Stimulated activated CD8-positive, alpha-beta memory T cell treated with anti-CD3 and anti-CD28 coated beads, Interleukin-7, amount 100 ng/mL, for 48 hours (primary cell): ENCODE results near the gene TSSK6.
A peak's percentile ranks its signal among the peaks of the same experiment; 100 is the strongest.

ENCODE experiments used
- DNase-seq, 2 donors: peaks; one replicate each; pipeline ENCODE4 v3.0.0-alpha.2; 2020; ENCODE audit warnings: low read depth in 1 of 2; ENCODE audit errors: extremely low read depth in 1 of 2

TSSK6 gene

GRCh38 chr19:19507354-19507753 is 8.0 kb downstream of the TSSK6 start:
- DNase-seq, result no peak

DNA sequence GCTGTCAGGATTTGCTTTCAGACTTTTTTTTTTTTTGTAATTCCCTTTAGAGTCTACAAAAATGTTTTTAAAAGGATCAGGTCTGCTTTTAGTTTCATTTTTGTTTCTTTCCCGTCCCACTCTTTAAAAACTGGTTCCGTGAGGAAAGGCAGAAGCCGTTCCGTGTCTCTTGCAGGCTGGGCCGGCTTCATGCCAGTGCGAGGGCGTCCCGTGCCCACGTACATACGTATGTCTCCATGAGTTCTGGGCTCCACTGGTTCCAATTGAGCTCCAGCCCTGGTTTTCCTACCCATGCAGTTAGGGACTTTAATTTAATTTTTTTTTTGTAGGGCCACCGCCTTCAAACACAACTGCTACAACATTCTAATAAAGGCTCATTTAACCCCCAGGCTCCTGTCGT is 8.8 kb downstream of the TSSK6 start:
- DNase-seq, result no peak

DNA sequence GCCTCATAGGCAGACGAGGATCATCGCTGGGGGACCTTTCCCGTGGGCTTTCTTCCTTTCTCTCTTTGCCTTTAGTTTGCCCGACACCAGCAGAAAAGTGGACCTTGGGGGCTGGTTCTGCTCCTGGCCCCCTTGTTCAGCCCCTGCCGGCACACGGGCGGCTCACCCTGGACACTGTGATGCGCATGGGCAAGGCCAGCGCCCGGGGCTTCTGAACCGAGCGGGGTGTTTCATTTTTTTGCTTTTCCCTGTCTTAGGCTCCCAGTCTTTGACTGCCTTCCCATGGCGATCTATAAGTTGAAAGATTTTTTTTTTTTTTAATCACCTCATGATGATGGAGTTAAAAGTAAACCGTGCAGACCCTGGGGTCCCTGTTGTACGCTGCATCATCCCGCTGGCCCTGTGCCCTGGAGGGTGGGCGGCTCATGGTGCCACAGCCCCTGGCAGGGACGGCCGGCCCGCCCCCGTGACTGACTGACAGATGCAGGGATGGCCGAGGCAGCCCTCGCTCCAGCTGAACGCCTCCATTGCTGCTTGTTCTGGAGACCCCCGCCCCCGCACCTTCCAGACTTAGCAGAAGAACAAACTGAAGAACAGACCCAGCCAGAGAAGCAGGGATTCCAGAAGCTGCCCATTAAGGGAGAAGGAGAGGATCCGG is 9.6 kb downstream of the TSSK6 start:
- DNase-seq, result no peak

DNA sequence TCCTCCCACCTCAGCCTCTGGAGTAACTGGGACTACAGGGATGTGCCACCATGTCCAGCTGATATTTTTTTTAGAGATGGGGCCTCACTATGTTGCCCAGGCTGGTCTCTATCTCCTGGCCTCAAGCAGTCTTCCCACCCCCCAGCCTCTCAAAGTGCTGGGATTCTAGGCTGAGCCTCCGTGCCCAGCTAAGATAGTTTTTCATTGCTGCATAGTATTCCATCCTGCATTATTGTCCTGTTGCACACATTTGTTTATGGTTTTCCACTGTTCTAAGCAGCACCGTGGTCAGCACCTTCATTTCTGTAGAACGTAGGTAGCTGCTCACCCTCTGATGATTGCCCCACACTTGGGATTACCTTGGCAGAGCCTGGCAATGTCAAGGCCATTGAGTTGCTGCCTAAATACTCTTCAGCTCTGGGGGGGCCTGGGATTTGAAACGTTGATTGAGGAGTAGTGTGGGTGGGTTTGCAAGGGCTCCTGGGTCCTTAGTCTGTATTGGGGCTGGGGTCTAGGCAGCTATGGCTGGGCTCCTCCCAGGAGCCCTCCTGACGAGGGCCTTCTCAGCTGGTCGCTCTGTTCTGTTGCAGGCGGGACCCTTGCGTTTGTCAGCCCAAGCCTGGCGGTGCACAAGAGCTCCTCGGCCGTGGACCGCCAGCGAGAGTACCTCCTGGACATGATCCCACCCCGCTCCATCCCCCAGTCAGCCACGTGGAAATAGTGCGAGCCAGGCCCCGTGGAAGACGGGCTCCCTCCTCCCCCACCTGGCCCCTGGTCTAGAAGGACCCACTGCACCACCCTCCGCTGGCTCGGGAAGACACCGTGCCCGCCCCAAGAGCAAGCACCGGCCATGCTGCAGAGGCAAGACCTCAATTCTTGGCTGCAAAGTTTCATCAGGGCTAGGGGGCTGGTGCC is 10.3 kb downstream of the TSSK6 start:
- DNase-seq, result no peak

DNA sequence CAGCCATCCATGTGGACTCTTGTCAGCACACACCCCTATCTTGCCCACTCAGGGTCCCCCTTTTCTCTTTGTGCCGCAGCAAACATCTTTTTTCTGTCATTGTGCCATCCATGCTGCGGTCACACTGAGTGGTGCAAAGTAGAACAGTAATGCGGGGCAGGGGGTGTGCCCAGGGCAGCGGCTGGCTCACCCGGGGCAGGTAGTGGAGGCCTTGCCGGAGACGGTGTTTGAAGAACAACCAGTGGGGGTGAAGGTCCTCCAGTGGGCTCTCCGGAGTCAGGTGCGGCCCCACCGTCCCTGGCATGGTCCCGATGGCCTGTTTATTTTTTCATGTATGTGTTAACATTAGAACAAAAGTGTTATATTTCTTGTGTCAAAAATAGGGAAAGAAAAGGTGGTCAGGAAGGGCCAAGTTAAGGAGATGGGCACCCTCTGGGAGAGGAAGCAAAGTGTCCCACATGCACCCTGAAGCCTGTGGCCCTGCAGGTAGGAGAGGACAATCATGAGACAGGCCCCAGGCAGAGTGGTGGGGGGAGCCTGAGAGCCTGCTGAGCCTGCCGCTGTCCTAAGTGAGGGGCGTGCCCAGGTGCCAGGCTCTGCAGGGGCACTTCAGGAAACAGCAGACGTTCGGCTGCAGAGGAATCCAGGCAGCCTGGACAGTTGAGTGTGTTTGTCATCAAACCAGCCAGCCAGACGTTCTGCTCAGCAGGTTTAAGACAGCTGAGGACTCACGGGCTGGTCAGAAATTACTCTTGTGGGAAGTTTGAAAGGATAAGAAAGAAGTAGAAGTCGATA is 12.3 kb downstream of the TSSK6 start:
- DNase-seq, result no peak

DNA sequence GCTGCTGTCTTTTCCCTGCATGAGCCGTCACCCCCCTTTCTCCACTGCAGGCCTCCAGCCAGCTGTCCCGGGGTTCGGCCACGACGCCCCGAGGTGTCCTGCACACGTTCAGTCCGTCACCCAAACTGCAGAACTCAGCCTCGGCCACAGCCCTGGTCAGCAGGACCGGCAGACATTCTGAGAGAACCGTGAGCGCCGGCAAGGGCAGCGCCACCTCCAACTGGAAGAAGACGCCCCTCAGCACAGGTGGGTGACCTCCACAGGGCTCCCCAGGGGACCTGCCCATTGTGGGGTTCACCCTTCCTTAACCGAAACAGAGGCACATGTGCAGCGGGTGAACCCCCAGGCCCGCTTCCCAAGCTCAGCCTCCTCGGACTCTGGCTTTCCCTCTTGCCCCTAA is 13.1 kb downstream of the TSSK6 start:
- DNase-seq, result no peak

DNA sequence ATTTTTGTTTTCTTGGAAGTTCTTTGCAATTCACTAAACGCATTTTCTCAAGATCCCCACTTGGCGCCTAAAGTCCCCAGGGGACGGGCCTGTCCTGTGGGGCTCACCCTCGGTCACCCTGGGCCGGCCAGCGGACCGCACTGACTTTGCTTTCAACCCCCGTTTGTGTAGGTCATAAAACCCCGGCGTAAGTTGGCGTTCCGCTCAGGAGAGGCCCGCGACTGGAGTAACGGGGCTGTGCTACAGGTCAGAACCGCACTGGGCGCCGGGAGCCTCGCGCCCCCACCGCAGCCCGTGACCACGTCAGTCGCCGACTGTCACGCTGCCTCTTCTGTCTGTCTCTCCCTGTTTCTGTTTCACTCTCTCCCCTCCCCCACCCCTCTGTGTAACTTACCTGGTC is 13.6 kb downstream of the TSSK6 start:
- no peak for DNase-seq

DNA sequence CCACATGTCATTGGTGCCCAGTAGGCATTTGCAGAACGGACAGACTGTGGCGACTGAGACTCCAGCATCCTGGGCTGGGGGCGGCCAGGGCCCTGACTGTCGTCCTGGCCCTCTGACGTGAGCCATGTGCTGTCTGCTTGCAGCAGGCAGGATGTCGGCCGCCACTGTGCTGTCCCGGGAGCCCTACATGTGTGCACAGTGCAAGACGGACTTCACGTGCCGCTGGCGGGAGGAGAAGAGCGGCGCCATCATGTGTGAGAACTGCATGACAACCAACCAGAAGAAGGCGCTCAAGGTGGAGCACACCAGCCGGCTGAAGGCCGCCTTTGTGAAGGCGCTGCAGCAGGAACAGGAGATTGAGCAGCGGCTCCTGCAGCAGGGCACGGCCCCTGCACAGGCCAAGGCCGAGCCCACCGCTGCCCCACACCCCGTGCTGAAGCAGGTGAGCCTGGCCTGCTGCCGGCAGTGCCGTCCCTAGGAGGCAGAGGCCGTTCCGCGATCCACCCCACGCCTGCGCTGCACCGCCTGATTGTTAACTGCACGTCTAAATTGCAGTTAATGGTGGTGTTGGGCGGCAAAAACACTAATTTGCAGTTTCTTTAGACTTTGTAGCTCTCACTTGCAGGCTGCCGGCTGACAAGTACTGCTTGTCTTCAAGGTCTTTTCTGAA is 14.2 kb downstream of the TSSK6 start:
- no peak for DNase-seq

DNA sequence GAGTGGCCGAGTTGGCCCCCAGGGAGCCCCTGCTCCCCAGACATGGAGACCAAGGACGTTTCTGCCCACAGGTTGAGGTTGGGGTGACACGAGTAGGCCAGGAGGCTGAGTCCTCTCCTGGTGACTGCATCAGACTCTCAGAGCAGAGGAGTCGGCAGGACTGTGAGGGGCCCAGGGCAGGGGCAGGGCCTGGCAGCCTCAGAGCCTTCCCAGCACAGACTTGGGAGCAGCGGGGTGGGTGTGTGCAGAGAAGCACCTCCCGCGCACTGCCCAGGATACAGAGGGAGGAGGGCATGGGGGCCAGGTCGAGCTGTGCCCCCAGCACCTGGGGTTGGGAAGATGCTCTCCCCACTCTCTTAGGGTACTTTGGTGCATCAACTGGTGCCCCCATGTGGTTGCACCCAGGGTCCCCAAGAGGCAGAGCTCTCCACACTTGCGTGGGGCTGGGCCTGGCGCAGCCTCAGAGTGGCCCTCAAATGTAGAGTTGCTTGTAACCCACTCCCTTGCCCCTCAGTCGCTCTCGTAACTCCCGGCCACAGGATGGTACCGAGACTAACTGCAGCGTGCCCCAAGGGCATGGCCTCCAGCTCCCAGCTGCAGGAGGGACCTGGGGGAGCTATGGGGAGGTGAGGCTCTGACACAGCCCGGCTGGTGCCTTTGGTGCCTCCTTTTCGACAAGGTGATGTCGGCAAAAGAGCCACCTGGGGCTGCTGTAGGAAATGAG is 15.9 kb downstream of the TSSK6 start:
- DNase-seq, result no peak

DNA sequence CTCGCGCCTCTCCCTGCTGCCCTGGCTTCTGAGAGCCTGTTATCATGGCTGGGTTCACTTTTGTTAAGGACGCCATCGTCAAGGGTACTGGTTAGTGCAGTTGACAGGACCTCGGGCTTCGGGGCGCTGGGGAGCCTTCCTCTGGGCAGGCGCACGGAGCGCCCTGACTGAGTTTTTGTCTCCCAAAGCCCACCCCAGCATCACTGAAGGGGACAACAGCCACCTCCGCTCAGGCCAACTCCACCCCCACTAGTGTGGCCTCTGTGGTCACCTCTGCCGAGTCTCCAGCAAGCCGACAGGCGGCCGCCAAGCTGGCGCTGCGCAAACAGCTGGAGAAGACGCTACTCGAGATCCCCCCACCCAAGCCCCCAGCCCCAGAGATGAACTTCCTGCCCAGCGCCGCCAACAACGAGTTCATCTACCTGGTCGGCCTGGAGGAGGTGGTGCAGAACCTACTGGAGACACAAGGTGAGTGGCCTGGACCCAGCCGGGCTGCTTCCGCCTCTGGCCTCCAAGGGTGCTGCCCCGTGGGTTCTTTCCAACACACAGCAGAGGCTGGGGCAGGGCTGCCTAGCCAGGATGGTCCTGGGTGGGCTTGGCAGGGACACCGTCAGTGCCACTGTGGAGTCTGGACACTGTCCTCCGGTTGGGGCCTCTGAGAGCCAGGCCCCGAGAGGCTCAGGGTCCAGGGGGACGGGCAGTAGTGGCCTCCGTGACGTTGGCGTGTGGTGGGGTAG is 16.9 kb downstream of the TSSK6 start:
- no peak for DNase-seq

DNA sequence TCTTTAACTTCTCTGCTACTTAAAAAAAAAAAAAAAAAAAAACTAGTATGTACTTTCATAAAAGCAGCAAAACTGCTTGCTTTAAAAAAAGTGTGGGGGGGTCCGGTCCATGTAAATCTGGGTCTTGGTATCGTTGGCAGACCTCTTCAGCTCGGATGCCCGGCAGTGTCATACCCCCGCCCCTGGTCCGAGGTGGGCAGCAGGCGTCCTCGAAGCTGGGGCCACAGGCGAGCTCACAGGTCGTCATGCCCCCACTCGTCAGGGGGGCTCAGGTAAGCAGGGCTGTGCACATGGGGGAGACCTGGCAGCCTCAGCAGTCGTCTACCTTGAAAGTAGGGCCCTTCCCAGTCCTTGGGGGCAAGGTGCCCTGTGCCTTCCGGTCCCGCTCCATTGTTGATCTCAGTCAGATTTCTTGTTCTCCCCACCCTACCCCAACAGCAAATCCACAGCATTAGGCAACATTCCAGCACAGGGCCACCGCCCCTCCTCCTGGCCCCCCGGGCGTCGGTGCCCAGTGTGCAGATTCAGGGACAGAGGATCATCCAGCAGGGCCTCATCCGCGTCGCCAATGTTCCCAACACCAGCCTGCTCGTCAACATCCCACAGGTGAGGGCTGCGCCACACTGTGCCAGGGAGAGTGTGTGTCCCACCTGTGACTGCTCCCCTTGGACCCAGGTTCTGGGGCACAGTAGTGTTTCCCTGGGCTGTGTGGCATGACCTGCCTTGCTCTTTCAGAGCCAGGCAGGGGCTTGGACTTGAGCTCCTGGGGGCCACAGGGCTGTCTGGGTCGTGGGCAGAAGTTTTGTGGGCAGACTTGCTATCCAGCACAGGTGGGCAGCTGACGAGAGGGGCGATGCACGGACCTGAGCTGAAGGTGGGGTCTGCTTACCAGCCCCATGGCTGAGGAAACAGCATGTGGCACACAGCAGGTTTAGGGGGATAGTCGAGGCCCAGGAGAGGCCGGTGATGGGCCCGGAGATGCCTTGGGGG is 19.4 kb downstream of the TSSK6 start:
- DNase-seq, result no peak

GRCh38 chr19:19493841-19494546 is 21.4 kb downstream of the TSSK6 start:
- DNase-seq, result no peak

- no peak for DNase-seq
Measured at GRCh38 chr19:19492026-19492610, 23.2 kb downstream of the TSSK6 start.

DNA sequence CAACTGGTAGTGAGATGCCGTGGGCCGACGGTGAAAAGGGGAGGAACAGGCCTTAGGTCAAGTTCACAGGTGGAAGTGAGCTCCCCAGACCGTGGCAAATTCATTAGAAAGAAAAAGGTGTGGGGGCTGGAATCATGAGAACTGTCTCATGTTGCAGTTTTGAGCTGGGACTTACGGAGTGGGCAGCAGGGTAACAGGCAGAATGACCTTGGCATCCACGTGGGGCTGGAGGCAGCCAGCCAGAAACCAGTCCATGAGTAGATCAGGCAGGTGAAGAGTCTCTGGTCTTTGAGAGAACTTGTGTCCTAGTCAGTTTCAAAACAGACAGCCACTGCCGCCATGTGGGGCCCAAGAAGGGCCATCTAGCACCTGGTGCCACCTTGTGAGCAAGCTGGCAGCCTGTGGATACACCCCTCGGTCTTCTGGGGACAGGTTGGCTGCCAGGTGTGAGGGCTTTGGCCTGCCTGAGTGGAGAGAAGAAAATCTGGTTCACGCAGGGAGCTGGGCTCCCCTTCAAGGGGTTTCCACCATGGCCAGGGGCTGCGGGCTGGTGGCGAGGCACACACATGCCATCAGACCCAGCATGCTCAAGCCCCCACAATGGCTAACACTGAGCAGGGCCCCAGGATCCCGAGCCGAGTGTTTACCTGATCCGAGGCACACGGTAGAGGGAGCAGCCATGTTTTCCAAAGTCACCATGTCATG is 23.9 kb downstream of the TSSK6 start:
- DNase-seq, result no peak

GRCh38 chr19:19490214-19490968 is 25.0 kb downstream of the TSSK6 start:
- peak; percentile 34 to 56 for DNase-seq

DNA sequence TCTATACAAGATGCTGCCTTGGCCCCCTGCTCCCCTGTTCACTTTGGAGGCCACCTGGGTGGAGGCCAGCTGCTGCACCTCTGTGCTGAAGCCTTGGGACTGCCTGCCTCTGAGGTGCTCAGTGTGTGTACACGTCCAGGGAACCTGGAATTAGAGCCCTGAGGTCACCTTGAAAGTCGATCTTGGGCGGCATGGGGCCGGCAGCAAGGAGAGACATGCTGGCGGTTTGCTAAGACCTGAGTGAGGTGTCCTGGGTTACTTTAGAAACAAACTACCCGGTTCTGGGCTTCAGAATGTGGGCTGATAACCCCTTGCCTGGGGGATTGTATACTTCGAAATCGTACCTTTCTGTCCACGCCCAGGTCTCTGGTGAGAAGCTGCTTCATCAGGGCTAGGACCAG is 25.5 kb downstream of the TSSK6 start:
- no peak for DNase-seq
